Pulmonary artery endothelial cell (primary cell): ENCODE results near the gene DBN1. TPM values are rescaled to one million over a fixed set of nuclear protein-coding genes. Genes with fewer than 3 reads are reported as not detected.

Experiments used
- DNase-seq: peaks from one replicate; pipeline ENCODE4 v3.0.0-alpha.2; 2011; ENCODE audit warnings: low read depth, low spot score
- total RNA-seq: library from RNA; depleted of rRNA; stranded (reverse); fragments of >200 nt; gene quantifications from 2 replicates; pipeline ENCODE4 v1.2.3, GENCODE V29; 2014

Gene DBN1
- total RNA-seq, 1 donor from 2014 or later, result 201 TPM

GRCh38 chr5:177410575-177410974, 62.9 kb downstream of the DBN1 start:
- no peak for DNase-seq

GRCh38 chr5:177409043-177409801, 64.2 kb downstream of the DBN1 start, which contains the start of gene F12:
F12 (minus strand) TSS chr5:177409564; CDS start chr5:177409527, 37 bp downstream.
- no peak for DNase-seq

Other genes starting within 250 kb of the DBN1 start
- gene RAB24, start 169.9 kb downstream of the DBN1 start, total RNA-seq, result 15.4 and 22.2 TPM in 2 replicates
- 144 and 147 TPM in 2 replicates for gene PRELID1, start 169.8 kb downstream of the DBN1 start, total RNA-seq
- 14.0 and 19.8 TPM in 2 replicates for gene MXD3, start 161.7 kb downstream of the DBN1 start, total RNA-seq
- 329 and 383 TPM in 2 replicates for gene LMAN2, start 122.0 kb downstream of the DBN1 start, total RNA-seq
- gene RGS14, start 115.7 kb downstream of the DBN1 start, total RNA-seq, result 3.4 and 7.3 TPM in 2 replicates
- gene SLC34A1, start 89.2 kb downstream of the DBN1 start, total RNA-seq, result not detected in 2 replicates
- not detected in 2 replicates for gene PFN3, start 73.0 kb downstream of the DBN1 start, total RNA-seq
- 1.1 and 1.5 TPM in 2 replicates for gene F12, start 64.1 kb downstream of the DBN1 start, total RNA-seq
- 28.3 and 37.7 TPM in 2 replicates for gene GRK6, start 47.0 kb downstream of the DBN1 start, total RNA-seq
- gene PRR7, start 26.8 kb downstream of the DBN1 start, total RNA-seq, result 5.1 and 9.4 TPM in 2 replicates
- 82.4 and 89.8 TPM in 2 replicates for gene PDLIM7, start 24.0 kb upstream of the DBN1 start, total RNA-seq
- gene DOK3, start 36.2 kb upstream of the DBN1 start, total RNA-seq, result 2.0 and 2.6 TPM in 2 replicates
- 107 and 135 TPM in 2 replicates for gene DDX41, start 43.3 kb upstream of the DBN1 start, total RNA-seq
- gene FAM193B, start 80.9 kb upstream of the DBN1 start, total RNA-seq, result 10.7 and 13.5 TPM in 2 replicates
- 188 and 231 TPM in 2 replicates for gene TMED9, start 118.6 kb upstream of the DBN1 start, total RNA-seq
- 34.6 and 37.1 TPM in 2 replicates for gene B4GALT7, start 126.5 kb upstream of the DBN1 start, total RNA-seq